ENCODE data around the gene PDZD2. TPM values are rescaled to one million over a fixed set of nuclear protein-coding genes. Genes with fewer than 3 reads are reported as not detected.

The PDZD2 gene
- total RNA-seq, 1 donor from 2014 or later = 4.3 TPM

DNA sequence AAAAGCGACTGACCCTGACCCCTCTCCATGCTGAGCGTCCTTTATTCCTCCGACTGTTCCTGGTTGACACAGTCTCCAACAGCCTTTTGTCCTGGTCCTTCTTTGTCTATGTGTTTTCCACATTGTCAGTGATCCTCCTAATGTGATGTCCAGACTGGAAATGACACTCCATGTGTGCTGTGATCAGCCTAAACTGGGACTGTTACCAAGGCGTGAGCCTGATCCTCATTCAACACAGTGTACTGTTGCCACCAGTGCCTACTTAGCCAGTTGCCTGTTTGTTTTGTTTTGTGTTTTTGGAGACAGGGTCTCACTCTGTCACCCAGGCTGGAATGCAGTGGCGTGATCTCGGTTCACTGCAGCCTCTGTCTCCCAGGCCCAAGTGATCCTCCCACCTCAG, 343.1 kb downstream of the PDZD2 start:
- H3K9me3 Mint-ChIP-seq = no peaks in the 10 kb centered on the region

DNA sequence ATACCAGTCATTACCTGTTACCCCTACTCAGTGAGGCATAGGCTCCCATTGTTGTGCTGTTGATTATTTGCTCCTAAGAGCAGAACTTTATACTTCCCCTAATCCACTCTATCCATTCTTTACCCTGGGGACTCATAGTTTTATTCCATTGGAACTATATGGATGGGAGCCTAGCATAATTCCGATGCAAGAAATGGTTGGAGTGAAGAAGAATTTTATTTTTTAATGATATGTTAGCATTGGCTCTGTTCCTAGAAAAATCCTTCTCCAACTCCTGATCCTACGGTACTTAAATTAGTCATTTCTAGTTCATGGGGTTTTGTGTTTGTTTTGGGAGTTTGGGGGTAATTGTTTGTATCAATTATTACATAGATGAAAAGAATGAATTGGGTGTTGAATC, 343.7 kb downstream of the PDZD2 start:
- Mint-ChIP-seq H3K27ac (no peak overlapping the region), H3K36me3 (no peaks in the 10 kb centered on the region), H3K9me3 (no peaks in the 10 kb centered on the region), H3K4me3 (no peak overlapping the region), H3K27me3 (no peaks in the 10 kb centered on the region), H3K4me1 (ENCODE audit: unreplicated experiment) (peaks cover 8% of the 10 kb centered on the region)
- DNase-seq (ENCODE audit: extremely low spot score, unreplicated experiment) = no peak
- no peak for TF ChIP-seq CTCF (conservative IDR thresholded peaks at IDR 0.05)

More for the DNA sequence above, 343.1 kb downstream of the PDZD2 start:
- no peak overlapping the region for H3K27ac Mint-ChIP-seq
- TF ChIP-seq CTCF (conservative IDR thresholded peaks at IDR 0.05) = no peak
- H3K4me1 Mint-ChIP-seq (ENCODE audit: unreplicated experiment) = peaks cover 8% of the 10 kb centered on the region
- no peaks in the 10 kb centered on the region for H3K36me3 Mint-ChIP-seq
- H3K4me3 Mint-ChIP-seq = no peak overlapping the region
- H3K27me3 Mint-ChIP-seq = no peaks in the 10 kb centered on the region
- no peak for DNase-seq (ENCODE audit: extremely low spot score, unreplicated experiment)

GRCh38 chr5:31983851-31984250, 344.9 kb downstream of the PDZD2 start:
- Mint-ChIP-seq H3K27ac (no peak overlapping the region), H3K36me3 (peaks cover 4% of the 10 kb centered on the region), H3K4me3 (no peak overlapping the region), H3K4me1 (ENCODE audit: unreplicated experiment) (peaks cover 8% of the 10 kb centered on the region), H3K27me3 (no peaks in the 10 kb centered on the region), H3K9me3 (no peaks in the 10 kb centered on the region)
- TF ChIP-seq CTCF (conservative IDR thresholded peaks at IDR 0.05) = no peak
- no peak for DNase-seq (ENCODE audit: extremely low spot score, unreplicated experiment)

DNA sequence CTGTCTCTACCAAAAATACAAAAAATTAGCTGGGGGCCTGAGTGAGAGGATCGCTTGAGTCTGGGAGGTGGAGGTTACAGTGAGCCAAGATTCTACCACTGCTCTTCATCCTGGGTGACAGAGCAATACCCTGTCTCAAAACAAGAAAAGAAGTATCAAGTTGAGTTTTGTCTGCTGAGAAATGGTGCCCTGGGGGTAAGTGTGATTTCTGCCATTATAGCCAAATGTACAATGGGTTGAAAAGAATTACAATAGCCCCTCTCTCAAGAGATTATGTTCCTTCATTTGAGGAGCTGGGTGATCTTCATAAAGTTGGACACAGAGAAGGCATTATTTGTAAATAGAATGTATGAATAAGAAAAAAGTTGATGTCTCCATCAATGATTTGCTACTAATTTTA, 345.8 kb downstream of the PDZD2 start:
- peaks cover 8% of the 10 kb centered on the region for H3K4me1 Mint-ChIP-seq (ENCODE audit: unreplicated experiment)
- no peaks in the 10 kb centered on the region for H3K27me3 Mint-ChIP-seq
- H3K4me3 Mint-ChIP-seq = no peak overlapping the region
- no peaks in the 10 kb centered on the region for H3K9me3 Mint-ChIP-seq
- no peak overlapping the region for H3K27ac Mint-ChIP-seq
- H3K36me3 Mint-ChIP-seq = peaks cover 4% of the 10 kb centered on the region
- DNase-seq (ENCODE audit: extremely low spot score, unreplicated experiment) = no peak
- TF ChIP-seq CTCF (conservative IDR thresholded peaks at IDR 0.05) = no peak

- Mint-ChIP-seq H3K27me3 (peaks cover 6% of the 10 kb centered on the region), H3K36me3 (peaks cover 4% of the 10 kb centered on the region), H3K4me3 (no peak overlapping the region), H3K27ac (no peak overlapping the region), H3K4me1 (ENCODE audit: unreplicated experiment) (peaks cover 8% of the 10 kb centered on the region), H3K9me3 (peaks cover 2% of the 10 kb centered on the region)
- no peak for TF ChIP-seq CTCF (conservative IDR thresholded peaks at IDR 0.05)
- no peak for DNase-seq (ENCODE audit: extremely low spot score, unreplicated experiment)
These were observed 347.2 kb downstream of the PDZD2 start for GRCh38 chr5:31986101-31986500.
